ENCODE data around the gene LRRN3. TPM values are rescaled to one million over a fixed set of nuclear protein-coding genes. Genes with fewer than 3 reads are reported as not detected.
A peak's percentile ranks its signal among the peaks of the same experiment; 100 is the strongest.

The LRRN3 gene
- total and polyA plus RNA-seq, 2 experiments from 2014 or later = 3.7 to 6.8 TPM

DNA sequence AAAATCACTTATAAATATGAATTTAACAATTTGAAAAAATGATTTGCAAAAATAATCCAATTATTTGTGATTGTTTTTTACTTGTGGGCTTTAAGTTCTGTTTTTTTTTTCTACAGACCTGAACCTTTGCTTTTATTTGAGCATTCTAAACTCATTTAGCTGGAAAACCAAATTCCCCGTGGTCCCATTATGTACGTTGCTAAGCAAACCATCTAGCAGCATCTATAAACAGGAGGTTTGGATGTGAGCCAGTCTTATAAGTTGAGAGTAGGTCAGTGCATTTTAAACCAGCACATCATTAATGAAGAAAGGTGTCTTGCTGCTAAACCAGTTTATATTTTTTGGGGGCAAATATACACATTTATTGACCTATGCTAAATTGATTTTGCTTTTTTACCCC lies 77.3 kb downstream of the LRRN3 start:
- DNase-seq (ENCODE audit: low spot score) = peak; percentile 36
- H4K20me1 ChIP-seq (ENCODE audit: insufficient read depth, poor library complexity, severe bottlenecking) = no peaks in the 10 kb centered on the region
- H3K36me3 ChIP-seq (replicated peaks; ENCODE audit: insufficient read depth, low read depth) = no peaks in the 10 kb centered on the region
- H2AFZ ChIP-seq = no peak overlapping the region
- H3K27me3 ChIP-seq = no peaks in the 10 kb centered on the region
- H3K4me3 ChIP-seq = no peak overlapping the region
- H3K27ac ChIP-seq = no peak overlapping the region
- WGBS (ENCODE audit: low lambda C conversion rate, missing lambda C conversion rate) = 58% methylated on average over 2 of the region's 2 CpGs
- H3K79me2 ChIP-seq = no peaks in the 10 kb centered on the region
- no peak overlapping the region for H3K4me2 ChIP-seq
- TF ChIP-seq, protein P1, sequence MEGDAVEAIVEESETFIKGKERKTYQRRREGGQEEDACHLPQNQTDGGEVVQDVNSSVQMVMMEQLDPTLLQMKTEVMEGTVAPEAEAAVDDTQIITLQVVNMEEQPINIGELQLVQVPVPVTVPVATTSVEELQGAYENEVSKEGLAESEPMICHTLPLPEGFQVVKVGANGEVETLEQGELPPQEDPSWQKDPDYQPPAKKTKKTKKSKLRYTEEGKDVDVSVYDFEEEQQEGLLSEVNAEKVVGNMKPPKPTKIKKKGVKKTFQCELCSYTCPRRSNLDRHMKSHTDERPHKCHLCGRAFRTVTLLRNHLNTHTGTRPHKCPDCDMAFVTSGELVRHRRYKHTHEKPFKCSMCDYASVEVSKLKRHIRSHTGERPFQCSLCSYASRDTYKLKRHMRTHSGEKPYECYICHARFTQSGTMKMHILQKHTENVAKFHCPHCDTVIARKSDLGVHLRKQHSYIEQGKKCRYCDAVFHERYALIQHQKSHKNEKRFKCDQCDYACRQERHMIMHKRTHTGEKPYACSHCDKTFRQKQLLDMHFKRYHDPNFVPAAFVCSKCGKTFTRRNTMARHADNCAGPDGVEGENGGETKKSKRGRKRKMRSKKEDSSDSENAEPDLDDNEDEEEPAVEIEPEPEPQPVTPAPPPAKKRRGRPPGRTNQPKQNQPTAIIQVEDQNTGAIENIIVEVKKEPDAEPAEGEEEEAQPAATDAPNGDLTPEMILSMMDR (IDR thresholded peaks at IDR 0.05; ENCODE audit: poor library complexity) = no peak
- TF ChIP-seq EZH2 (IDR thresholded peaks at IDR 0.05; ENCODE audit: borderline replicate concordance) (no peak), EZH2phosphoT487 (IDR thresholded peaks at IDR 0.05; ENCODE audit: low read depth, severe bottlenecking, unreplicated experiment) (no peak)
- H3K4me1 ChIP-seq (ENCODE audit: insufficient read depth) = peaks cover 11% of the 10 kb centered on the region
- H3K9me2 ChIP-seq (replicated peaks; ENCODE audit: insufficient read depth) = no peaks in the 10 kb centered on the region
- H3K9me3 ChIP-seq (ENCODE audit: low read depth) = no peaks in the 10 kb centered on the region

DNA sequence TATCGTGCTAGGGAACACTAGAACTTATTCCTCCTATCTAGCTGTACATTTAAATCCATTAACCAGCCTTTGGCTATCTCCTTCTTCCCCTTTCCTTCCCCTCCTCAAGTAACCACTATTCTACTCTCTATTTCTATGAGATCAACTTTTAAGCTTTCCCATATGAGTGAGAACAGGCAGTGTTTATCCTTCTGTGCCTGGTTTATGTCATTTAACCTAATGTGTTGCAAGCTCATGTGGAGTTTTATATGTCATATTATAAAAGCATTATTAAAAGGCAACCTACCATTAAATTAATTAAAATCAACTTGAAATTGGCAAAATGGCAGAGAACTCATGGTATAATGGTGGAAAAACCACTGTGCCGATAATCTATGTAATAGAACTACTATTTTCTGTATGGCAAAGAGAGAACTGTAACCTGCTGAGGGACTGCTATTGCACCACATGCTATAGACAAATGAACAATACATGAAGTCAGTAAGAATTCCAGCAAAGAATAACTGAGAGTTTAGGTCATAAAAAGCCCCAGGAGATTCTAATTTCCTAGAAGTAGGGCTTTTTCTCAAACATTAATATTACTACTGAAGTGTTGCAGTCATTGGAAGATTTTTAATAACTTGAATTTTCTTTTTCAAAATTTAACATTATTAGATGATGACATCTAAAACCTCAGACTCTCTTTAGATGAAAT lies 81.8 kb downstream of the LRRN3 start:
- Histone ChIP-seq H3K27me3 (no peaks in the 10 kb centered on the region), H3K9me3 (ENCODE audit: low read depth) (no peaks in the 10 kb centered on the region), H3K79me2 (no peaks in the 10 kb centered on the region), H3K27ac (no peak overlapping the region), H3K4me3 (no peak overlapping the region), H3K4me1 (ENCODE audit: insufficient read depth) (peaks cover 11% of the 10 kb centered on the region), H4K20me1 (ENCODE audit: insufficient read depth, poor library complexity, severe bottlenecking) (no peaks in the 10 kb centered on the region), H3K36me3 (replicated peaks; ENCODE audit: insufficient read depth, low read depth) (no peaks in the 10 kb centered on the region), H2AFZ (no peak overlapping the region), H3K4me2 (no peak overlapping the region), H3K9me2 (replicated peaks; ENCODE audit: insufficient read depth) (no peaks in the 10 kb centered on the region)
- TF ChIP-seq EZH2 (IDR thresholded peaks at IDR 0.05; ENCODE audit: borderline replicate concordance) (no peak), EZH2phosphoT487 (IDR thresholded peaks at IDR 0.05; ENCODE audit: low read depth, severe bottlenecking, unreplicated experiment) (no peak)
- 63% methylated on average over 2 of the region's 2 CpGs for WGBS (ENCODE audit: low lambda C conversion rate, missing lambda C conversion rate)
- DNase-seq (ENCODE audit: low spot score) = no peak

DNA sequence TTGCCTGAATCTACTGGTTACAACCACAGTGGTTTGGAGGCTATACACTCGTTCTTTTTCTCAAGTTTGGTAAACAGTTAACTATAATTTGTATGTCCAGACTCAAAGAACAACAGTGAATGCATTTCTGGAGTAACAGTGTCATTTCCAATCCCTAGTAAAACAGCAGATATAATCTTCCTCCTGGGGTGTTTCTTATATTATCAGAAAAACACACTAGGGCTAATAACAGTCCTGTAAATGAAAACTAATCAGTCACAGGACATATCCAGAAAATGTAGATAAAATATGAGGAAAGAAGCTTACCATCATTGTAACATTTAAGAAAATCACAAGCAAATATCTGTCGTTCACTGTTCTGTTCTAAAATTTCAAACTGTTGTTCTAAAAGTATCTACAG lies 82.6 kb downstream of the LRRN3 start:
- Histone ChIP-seq H3K27me3 (no peaks in the 10 kb centered on the region), H3K4me2 (peak overlapping the region; percentile 24), H4K20me1 (ENCODE audit: insufficient read depth, poor library complexity, severe bottlenecking) (no peaks in the 10 kb centered on the region), H3K9me3 (ENCODE audit: low read depth) (no peaks in the 10 kb centered on the region), H2AFZ (no peak overlapping the region), H3K79me2 (no peaks in the 10 kb centered on the region), H3K36me3 (replicated peaks; ENCODE audit: insufficient read depth, low read depth) (no peaks in the 10 kb centered on the region), H3K4me1 (ENCODE audit: insufficient read depth) (peaks cover 11% of the 10 kb centered on the region), H3K27ac (no peak overlapping the region), H3K9me2 (replicated peaks; ENCODE audit: insufficient read depth) (no peaks in the 10 kb centered on the region), H3K4me3 (no peak overlapping the region)
- no peak for TF ChIP-seq EZH2phosphoT487 (IDR thresholded peaks at IDR 0.05; ENCODE audit: low read depth, severe bottlenecking, unreplicated experiment)
- no peak for TF ChIP-seq EZH2 (IDR thresholded peaks at IDR 0.05; ENCODE audit: borderline replicate concordance)
- TF ChIP-seq, protein P1 (IDR thresholded peaks at IDR 0.05; ENCODE audit: poor library complexity) = no peak
- WGBS (ENCODE audit: low lambda C conversion rate, missing lambda C conversion rate) = 68% methylated on average over 2 of the region's 2 CpGs
- no peak for DNase-seq (ENCODE audit: low spot score)

DNA sequence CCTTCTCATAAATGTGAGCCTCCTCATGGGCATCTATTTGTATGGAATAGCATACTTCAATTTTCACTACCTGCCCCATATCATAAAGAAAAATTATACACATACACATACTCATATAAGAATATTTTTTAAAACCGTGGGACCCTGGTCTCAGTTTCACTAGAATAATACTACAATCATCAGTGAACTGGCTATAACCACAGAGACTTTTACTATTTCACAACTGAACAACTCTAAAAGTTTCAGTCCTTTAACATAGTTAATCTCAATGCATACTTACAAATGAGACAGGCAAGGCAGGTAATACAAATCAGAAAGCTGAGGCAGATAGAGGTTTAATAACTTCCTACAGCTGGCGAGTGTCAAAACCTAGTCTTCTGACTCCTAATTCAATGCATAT lies 83.1 kb downstream of the LRRN3 start:
- Histone ChIP-seq H3K36me3 (replicated peaks; ENCODE audit: insufficient read depth, low read depth) (no peaks in the 10 kb centered on the region), H3K4me2 (peak overlapping the region; percentile 24), H2AFZ (no peak overlapping the region), H3K9me3 (ENCODE audit: low read depth) (no peaks in the 10 kb centered on the region), H3K4me1 (ENCODE audit: insufficient read depth) (peaks cover 11% of the 10 kb centered on the region), H4K20me1 (ENCODE audit: insufficient read depth, poor library complexity, severe bottlenecking) (no peaks in the 10 kb centered on the region), H3K79me2 (no peaks in the 10 kb centered on the region), H3K27me3 (no peaks in the 10 kb centered on the region), H3K4me3 (no peak overlapping the region), H3K27ac (no peak overlapping the region), H3K9me2 (replicated peaks; ENCODE audit: insufficient read depth) (no peaks in the 10 kb centered on the region)
- 70% methylated on average over 2 of the region's 2 CpGs for WGBS (ENCODE audit: low lambda C conversion rate, missing lambda C conversion rate)
- no peak for DNase-seq (ENCODE audit: low spot score)
- TF ChIP-seq, protein P1 (IDR thresholded peaks at IDR 0.05; ENCODE audit: poor library complexity) = no peak
- TF ChIP-seq EZH2phosphoT487 (IDR thresholded peaks at IDR 0.05; ENCODE audit: low read depth, severe bottlenecking, unreplicated experiment) = no peak
- no peak for TF ChIP-seq EZH2 (IDR thresholded peaks at IDR 0.05; ENCODE audit: borderline replicate concordance)

Measured in hepatocyte (in vitro differentiated cells).